GM21360 (cell line): ENCODE data around the gene FASTK.

Experiments used
- ATAC-seq: cut with Tn5 transposase; IDR thresholded peaks from one replicate; pipeline ENCODE4 v1.9.1; 2021; ENCODE audit warnings: mild to moderate bottlenecking, moderate library complexity; ENCODE audit not compliant: unreplicated experiment

Gene FASTK

GRCh38 chr7:151100921-151101320 lies 20.3 kb upstream of the FASTK start:
- no peak for ATAC-seq

- ATAC-seq: no peak
Measured at GRCh38 chr7:151099486-151100211, 19.0 kb upstream of the FASTK start.

- ATAC-seq: no peak
Measured at GRCh38 chr7:151095828-151096475, 15.3 kb upstream of the FASTK start.

GRCh38 chr7:151095123-151095797 lies 14.7 kb upstream of the FASTK start:
- ATAC-seq: no peak

GRCh38 chr7:151094675-151095074 lies 14.1 kb upstream of the FASTK start:
- ATAC-seq: no peak

- ATAC-seq: no peak
Measured at GRCh38 chr7:151093748-151094147, 13.1 kb upstream of the FASTK start.

- no peak for ATAC-seq
Measured at GRCh38 chr7:151091988-151092387, 11.4 kb upstream of the FASTK start.

GRCh38 chr7:151091431-151091830 lies 10.8 kb upstream of the FASTK start:
- no peak for ATAC-seq

- no peak for ATAC-seq
Measured at GRCh38 chr7:151091003-151091402, 10.4 kb upstream of the FASTK start.

GRCh38 chr7:151089893-151090730 lies 9.5 kb upstream of the FASTK start:
- no peak for ATAC-seq

- ATAC-seq: no peak
Measured at GRCh38 chr7:151088856-151089699, 8.5 kb upstream of the FASTK start.

- ATAC-seq: no peak
Measured at GRCh38 chr7:151088019-151088855, 7.6 kb upstream of the FASTK start.

GRCh38 chr7:151087245-151088018 lies 6.8 kb upstream of the FASTK start:
- ATAC-seq: no peak

- no peak for ATAC-seq
Measured at GRCh38 chr7:151086802-151087244, 6.2 kb upstream of the FASTK start.

GRCh38 chr7:151085691-151086620 lies 5.3 kb upstream of the FASTK start, which contains the start of gene AGAP3:
TSS of gene AGAP3 (plus strand) at chr7:151086475. CDS start at chr7:151086742, 267 bp downstream.
- peak; percentile 33 for ATAC-seq

GRCh38 chr7:151085329-151085690 lies 4.7 kb upstream of the FASTK start:
- ATAC-seq: no peak

- ATAC-seq: no peak
Measured at GRCh38 chr7:151083824-151084160, 3.2 kb upstream of the FASTK start.
